Measurements from ENCODE around the gene MTR. TPM values are rescaled to one million over a fixed set of nuclear protein-coding genes. Genes with fewer than 3 reads are reported as not detected.

MTR gene
- total RNA-seq, 1 experiment from 2014 or later: 35.5 TPM

DNA sequence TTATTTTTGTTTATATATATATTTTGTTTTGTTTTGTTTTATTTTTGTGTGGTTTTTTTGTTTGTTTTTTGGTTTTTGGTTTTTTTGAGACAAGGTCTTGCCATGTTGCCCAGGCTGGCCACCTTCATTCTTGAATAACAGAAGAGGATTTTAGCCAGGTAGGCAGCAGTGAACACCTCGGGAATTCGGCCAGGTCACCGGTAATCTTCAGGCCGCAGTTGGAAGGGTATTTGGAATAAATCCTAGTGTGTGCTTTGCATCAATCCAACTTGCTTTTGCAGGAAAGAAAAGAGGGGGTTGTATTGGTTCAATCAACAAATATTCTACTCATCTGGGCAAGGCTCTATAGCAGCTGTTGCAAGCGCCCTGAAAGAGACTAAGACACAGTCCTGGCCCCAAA, 155.3 kb downstream of the MTR start:
- no peak overlapping the region for H3K27ac ChIP-seq (ENCODE audit: insufficient read length, low read depth, low read length)
- no peak overlapping the region for H3K4ac ChIP-seq (ENCODE audit: low read depth, low read length)
- no peak overlapping the region for H2BK15ac ChIP-seq (ENCODE audit: low read depth, low read length)
- H3K56ac ChIP-seq (ENCODE audit: insufficient read length, low read depth, low read length): no peak overlapping the region
- no peaks in the 10 kb centered on the region for H3K79me2 ChIP-seq (ENCODE audit: insufficient read depth, low read length)
- Mint-ChIP-seq H3K4me1 (peaks cover 35% of the 10 kb centered on the region in 2 experiments), H3K27me3 (ENCODE audit: low read depth) (no peaks in the 10 kb centered on the region; the same call in 1 of the 2 replicates), H3K9me3 (peaks cover 4 to 8% of the 10 kb centered on the region in 2 experiments; a peak in 4 of 5 replicates), H3K4me3 (no peak overlapping the region), H3K27ac (no peak overlapping the region), H3K36me3 (ENCODE audit: insufficient read depth in 1 of 3, low read depth in 3 of 3) (peaks cover 0 to 8% (median 2%) of the 10 kb centered on the region in 3 experiments; a peak in 2 of 7 replicates)
- no peaks in the 10 kb centered on the region for H4K20me1 ChIP-seq (ENCODE audit: control insufficient read depth, insufficient read depth, insufficient read length)
- DNase-seq: no peak
- no peak overlapping the region for H3K23ac ChIP-seq (ENCODE audit: insufficient read length, low read depth, low read length)
- no peak overlapping the region for H3K4me2 ChIP-seq (ENCODE audit: insufficient read depth, insufficient read length, low read length)
- no peak overlapping the region for H3K14ac ChIP-seq (ENCODE audit: insufficient read depth, low read length)
- WGBS (ENCODE audit: extremely low coverage, insufficient read length, low lambda C conversion rate): no CpG with 5 or more reads among the region's 5 CpGs
- H2AK5ac ChIP-seq (ENCODE audit: insufficient read length, low read length): no peak overlapping the region
- no peaks in the 10 kb centered on the region for H3K23me2 ChIP-seq (ENCODE audit: insufficient read length, low read depth, low read length, poor library complexity, severe bottlenecking)
- no peak overlapping the region for H4K5ac ChIP-seq (ENCODE audit: insufficient read length, low read depth, low read length)
- no peak overlapping the region for H2BK120ac ChIP-seq (ENCODE audit: low read depth, low read length, poor library complexity, severe bottlenecking)
- no peak overlapping the region for H3K9ac ChIP-seq (ENCODE audit: extremely low read depth, insufficient read length, low read length)
- H3K18ac ChIP-seq (ENCODE audit: insufficient read length, low read depth, low read length): no peak overlapping the region
- H2BK20ac ChIP-seq (ENCODE audit: low read depth, low read length, poor library complexity, severe bottlenecking): no peak overlapping the region
- H4K91ac ChIP-seq (ENCODE audit: insufficient read length, low read depth, low read length): no peak overlapping the region
- no peak overlapping the region for H3T11ph ChIP-seq (ENCODE audit: low read length)
- H2BK12ac ChIP-seq (ENCODE audit: insufficient read length, low read depth, low read length): no peak overlapping the region
- H2BK5ac ChIP-seq (ENCODE audit: insufficient read length, low read length): no peak overlapping the region
- H3K79me1 ChIP-seq (ENCODE audit: insufficient read depth, low read depth, low read length, poor library complexity, severe bottlenecking): no peaks in the 10 kb centered on the region
- TF ChIP-seq, protein P1, sequence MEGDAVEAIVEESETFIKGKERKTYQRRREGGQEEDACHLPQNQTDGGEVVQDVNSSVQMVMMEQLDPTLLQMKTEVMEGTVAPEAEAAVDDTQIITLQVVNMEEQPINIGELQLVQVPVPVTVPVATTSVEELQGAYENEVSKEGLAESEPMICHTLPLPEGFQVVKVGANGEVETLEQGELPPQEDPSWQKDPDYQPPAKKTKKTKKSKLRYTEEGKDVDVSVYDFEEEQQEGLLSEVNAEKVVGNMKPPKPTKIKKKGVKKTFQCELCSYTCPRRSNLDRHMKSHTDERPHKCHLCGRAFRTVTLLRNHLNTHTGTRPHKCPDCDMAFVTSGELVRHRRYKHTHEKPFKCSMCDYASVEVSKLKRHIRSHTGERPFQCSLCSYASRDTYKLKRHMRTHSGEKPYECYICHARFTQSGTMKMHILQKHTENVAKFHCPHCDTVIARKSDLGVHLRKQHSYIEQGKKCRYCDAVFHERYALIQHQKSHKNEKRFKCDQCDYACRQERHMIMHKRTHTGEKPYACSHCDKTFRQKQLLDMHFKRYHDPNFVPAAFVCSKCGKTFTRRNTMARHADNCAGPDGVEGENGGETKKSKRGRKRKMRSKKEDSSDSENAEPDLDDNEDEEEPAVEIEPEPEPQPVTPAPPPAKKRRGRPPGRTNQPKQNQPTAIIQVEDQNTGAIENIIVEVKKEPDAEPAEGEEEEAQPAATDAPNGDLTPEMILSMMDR (conservative IDR thresholded peaks at IDR 0.05): no peak
- no peaks in the 10 kb centered on the region for H3K4me1 ChIP-seq (ENCODE audit: insufficient read depth, low read length)
- H3K27me3 ChIP-seq (ENCODE audit: insufficient read depth, low read length): no peaks in the 10 kb centered on the region
- H3K9me3 ChIP-seq (ENCODE audit: control insufficient read depth, low read depth, low read length): no peaks in the 10 kb centered on the region
- H4K8ac ChIP-seq (replicated peaks; ENCODE audit: insufficient read length, low read depth, low read length): no peak overlapping the region
- no peak overlapping the region for H2AFZ ChIP-seq (ENCODE audit: low read length)
